BLaER1 (cell line): Measurements from ENCODE around the gene HHAT.
A peak's percentile ranks its signal among the peaks of the same experiment; 100 is the strongest.

Experiments
- H3K27ac ChIP-seq: shearing (Covaris generic); formaldehyde crosslinking; 2 replicates; pipeline ENCODE4 v1.8.1; 2022
- H3K27me3 ChIP-seq: shearing (Covaris generic); formaldehyde crosslinking; 2 replicates; pipeline ENCODE4 v1.8.1; 2022
- H3K36me3 ChIP-seq: shearing (Covaris generic); formaldehyde crosslinking; 2 replicates; pipeline ENCODE4 v1.8.1; 2022
- H3K4me1 ChIP-seq: shearing (Covaris generic); formaldehyde crosslinking; 2 replicates; pipeline ENCODE4 v1.8.1; 2022
- H3K4me2 ChIP-seq: shearing (Covaris generic); formaldehyde crosslinking; 2 replicates; pipeline ENCODE4 v1.8.1; 2022
- H3K4me3 ChIP-seq: shearing (Covaris generic); formaldehyde crosslinking; 2 replicates; pipeline ENCODE4 v1.8.1; 2022
- H3K9ac ChIP-seq: shearing (Covaris generic); formaldehyde crosslinking; 2 replicates; pipeline ENCODE4 v1.8.1; 2022
- H3K9me3 ChIP-seq: shearing (Covaris generic); formaldehyde crosslinking; 2 replicates; pipeline ENCODE4 v1.8.1; 2022
- H4K20me1 ChIP-seq: shearing (Covaris generic); formaldehyde crosslinking; 2 replicates; pipeline ENCODE4 v1.8.1; 2022
- Cebpa-rat ChIP-seq: shearing (Covaris generic); IDR thresholded peaks from 2 replicates; pipeline ENCODE4 v1.8.1; 2022

HHAT gene

GRCh38 chr1:210621712-210622111 lies 293.0 kb downstream of the HHAT start:
- H3K4me1 ChIP-seq = peaks cover 24% of the 10 kb centered on the region

GRCh38 chr1:210624722-210625121 lies 296.0 kb downstream of the HHAT start:
- Histone ChIP-seq H3K4me2 (peak overlapping the region; percentile 66), H3K27ac (no peak overlapping the region), H3K4me1 (peaks cover 25% of the 10 kb centered on the region), H4K20me1 (no peaks in the 10 kb centered on the region), H3K27me3 (no peaks in the 10 kb centered on the region), H3K9me3 (no peaks in the 10 kb centered on the region), H3K9ac (no peak overlapping the region), H3K4me3 (no peak overlapping the region), H3K36me3 (no peaks in the 10 kb centered on the region)
- TF ChIP-seq Cebpa-rat = no peak

More at GRCh38 chr1:210621712-210622111, 293.0 kb downstream of the HHAT start:
- H3K9ac ChIP-seq = no peak overlapping the region
- no peak overlapping the region for H3K4me2 ChIP-seq
- H4K20me1 ChIP-seq = no peaks in the 10 kb centered on the region
- no peaks in the 10 kb centered on the region for H3K9me3 ChIP-seq
- H3K36me3 ChIP-seq = no peaks in the 10 kb centered on the region
- no peaks in the 10 kb centered on the region for H3K27me3 ChIP-seq
- no peak for TF ChIP-seq Cebpa-rat
- no peak overlapping the region for H3K4me3 ChIP-seq
- H3K27ac ChIP-seq = no peak overlapping the region

GRCh38 chr1:210625715-210626114 lies 297.0 kb downstream of the HHAT start:
- TF ChIP-seq Cebpa-rat = no peak
- Histone ChIP-seq H3K27ac (no peak overlapping the region), H4K20me1 (no peaks in the 10 kb centered on the region), H3K36me3 (no peaks in the 10 kb centered on the region), H3K4me3 (no peak overlapping the region), H3K27me3 (no peaks in the 10 kb centered on the region), H3K4me2 (peak overlapping the region; percentile 66), H3K9ac (no peak overlapping the region), H3K4me1 (peaks cover 25% of the 10 kb centered on the region), H3K9me3 (no peaks in the 10 kb centered on the region)

GRCh38 chr1:210626341-210626740 lies 297.6 kb downstream of the HHAT start:
- no peak for TF ChIP-seq Cebpa-rat
- no peak overlapping the region for H3K4me3 ChIP-seq
- H3K4me2 ChIP-seq = peak overlapping the region; percentile 66
- peaks cover 26% of the 10 kb centered on the region for H3K4me1 ChIP-seq
- H3K27me3 ChIP-seq = no peaks in the 10 kb centered on the region
- no peak overlapping the region for H3K9ac ChIP-seq
- no peak overlapping the region for H3K27ac ChIP-seq
- no peaks in the 10 kb centered on the region for H3K36me3 ChIP-seq
- no peaks in the 10 kb centered on the region for H4K20me1 ChIP-seq
- no peaks in the 10 kb centered on the region for H3K9me3 ChIP-seq

GRCh38 chr1:210627755-210628154 lies 299.1 kb downstream of the HHAT start:
- TF ChIP-seq Cebpa-rat = no peak
- no peak overlapping the region for H3K4me2 ChIP-seq

GRCh38 chr1:210629276-210629675 lies 300.6 kb downstream of the HHAT start:
- no peaks in the 10 kb centered on the region for H3K27me3 ChIP-seq
- H3K4me2 ChIP-seq = no peak overlapping the region
- no peak overlapping the region for H3K27ac ChIP-seq
- no peaks in the 10 kb centered on the region for H4K20me1 ChIP-seq
- TF ChIP-seq Cebpa-rat = no peak
- no peak overlapping the region for H3K4me3 ChIP-seq
- no peak overlapping the region for H3K9ac ChIP-seq
- no peaks in the 10 kb centered on the region for H3K36me3 ChIP-seq
- H3K9me3 ChIP-seq = no peaks in the 10 kb centered on the region
- peaks cover 36% of the 10 kb centered on the region for H3K4me1 ChIP-seq

More at GRCh38 chr1:210627755-210628154, 299.1 kb downstream of the HHAT start:
- H3K9ac ChIP-seq = no peak overlapping the region
- H3K4me1 ChIP-seq = peaks cover 36% of the 10 kb centered on the region
- H3K36me3 ChIP-seq = no peaks in the 10 kb centered on the region
- H4K20me1 ChIP-seq = no peaks in the 10 kb centered on the region
- no peaks in the 10 kb centered on the region for H3K27me3 ChIP-seq
- no peak overlapping the region for H3K4me3 ChIP-seq
- no peaks in the 10 kb centered on the region for H3K9me3 ChIP-seq
- H3K27ac ChIP-seq = no peak overlapping the region

GRCh38 chr1:210631399-210631798 lies 302.7 kb downstream of the HHAT start:
- H3K4me2 ChIP-seq = no peak overlapping the region; the same call in 1 of the 2 replicates
- H3K4me1 ChIP-seq = peaks cover 15% of the 10 kb centered on the region
- H3K36me3 ChIP-seq = no peaks in the 10 kb centered on the region
- no peak for TF ChIP-seq Cebpa-rat
- no peaks in the 10 kb centered on the region for H3K9me3 ChIP-seq
- H3K4me3 ChIP-seq = no peak overlapping the region
- no peaks in the 10 kb centered on the region for H3K27me3 ChIP-seq
- no peak overlapping the region for H3K9ac ChIP-seq
- no peak overlapping the region for H3K27ac ChIP-seq
- no peaks in the 10 kb centered on the region for H4K20me1 ChIP-seq

- H3K36me3 ChIP-seq = no peaks in the 10 kb centered on the region
- H3K27me3 ChIP-seq = no peaks in the 10 kb centered on the region
- no peak for TF ChIP-seq Cebpa-rat
- no peak overlapping the region for H3K27ac ChIP-seq
- H3K4me3 ChIP-seq = no peak overlapping the region
- peaks cover 11% of the 10 kb centered on the region for H3K4me1 ChIP-seq
- no peaks in the 10 kb centered on the region for H3K9me3 ChIP-seq
- H4K20me1 ChIP-seq = no peaks in the 10 kb centered on the region
- no peak overlapping the region for H3K4me2 ChIP-seq
- no peak overlapping the region for H3K9ac ChIP-seq
Observed at GRCh38 chr1:210633140-210633539, 304.4 kb downstream of the HHAT start.

GRCh38 chr1:210633636-210634035 lies 304.9 kb downstream of the HHAT start:
- peaks cover 11% of the 10 kb centered on the region for H3K4me1 ChIP-seq
- no peaks in the 10 kb centered on the region for H3K36me3 ChIP-seq
- no peaks in the 10 kb centered on the region for H3K27me3 ChIP-seq
- H3K4me3 ChIP-seq = no peak overlapping the region
- no peak overlapping the region for H3K27ac ChIP-seq
- H3K9me3 ChIP-seq = no peaks in the 10 kb centered on the region
- H3K9ac ChIP-seq = no peak overlapping the region
- no peak overlapping the region for H3K4me2 ChIP-seq
- H4K20me1 ChIP-seq = no peaks in the 10 kb centered on the region
- TF ChIP-seq Cebpa-rat = no peak

- TF ChIP-seq Cebpa-rat = no peak
- Histone ChIP-seq H3K4me2 (no peak overlapping the region), H3K9me3 (no peaks in the 10 kb centered on the region), H4K20me1 (no peaks in the 10 kb centered on the region), H3K27ac (no peak overlapping the region), H3K4me3 (no peak overlapping the region), H3K27me3 (no peaks in the 10 kb centered on the region), H3K36me3 (no peaks in the 10 kb centered on the region), H3K4me1 (peaks cover 11% of the 10 kb centered on the region), H3K9ac (no peak overlapping the region)
Observed at GRCh38 chr1:210635108-210635507, 306.4 kb downstream of the HHAT start.

- H3K27ac ChIP-seq = no peak overlapping the region
- H3K4me3 ChIP-seq = no peak overlapping the region
- no peaks in the 10 kb centered on the region for H3K27me3 ChIP-seq
- no peak overlapping the region for H3K4me2 ChIP-seq
- no peak overlapping the region for H3K9ac ChIP-seq
- H3K9me3 ChIP-seq = no peaks in the 10 kb centered on the region
- no peaks in the 10 kb centered on the region for H3K36me3 ChIP-seq
- H4K20me1 ChIP-seq = no peaks in the 10 kb centered on the region
- no peak for TF ChIP-seq Cebpa-rat
- H3K4me1 ChIP-seq = no peaks in the 10 kb centered on the region
Observed at GRCh38 chr1:210641582-210641981, 312.9 kb downstream of the HHAT start.
